Measurements from ENCODE around the gene TRIM64.
"Not testable (repeated sequence)": the region's sequence is repeated elsewhere in the genome, so short reads cannot be mapped to it uniquely, and the experiment has no call there.

TRIM64 gene, protein sequence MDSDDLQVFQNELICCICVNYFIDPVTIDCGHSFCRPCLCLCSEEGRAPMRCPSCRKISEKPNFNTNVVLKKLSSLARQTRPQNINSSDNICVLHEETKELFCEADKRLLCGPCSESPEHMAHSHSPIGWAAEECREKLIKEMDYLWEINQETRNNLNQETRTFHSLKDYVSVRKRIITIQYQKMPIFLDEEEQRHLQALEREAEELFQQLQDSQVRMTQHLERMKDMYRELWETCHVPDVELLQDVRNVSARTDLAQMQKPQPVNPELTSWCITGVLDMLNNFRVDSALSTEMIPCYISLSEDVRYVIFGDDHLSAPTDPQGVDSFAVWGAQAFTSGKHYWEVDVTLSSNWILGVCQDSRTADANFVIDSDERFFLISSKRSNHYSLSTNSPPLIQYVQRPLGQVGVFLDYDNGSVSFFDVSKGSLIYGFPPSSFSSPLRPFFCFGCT

DNA sequence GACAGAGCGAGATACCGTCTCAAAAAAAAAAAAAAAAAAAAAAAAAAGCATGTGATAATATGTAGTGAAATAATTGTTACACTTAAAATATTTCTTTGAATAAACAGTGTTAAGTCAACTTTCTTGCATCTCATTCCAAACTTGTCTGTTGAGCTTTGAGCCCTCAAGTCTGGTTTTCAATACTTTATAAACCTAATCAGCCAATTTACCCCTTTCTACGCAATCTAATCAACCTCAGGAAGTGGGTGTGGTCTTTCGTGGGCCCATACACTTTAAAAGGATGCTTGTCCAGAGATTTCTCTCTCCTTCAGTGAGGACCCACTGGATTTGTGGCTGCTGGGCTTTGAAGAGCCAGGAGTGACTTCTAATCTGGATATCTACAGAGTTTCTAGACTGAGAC lies at the start of gene TRIM64:
Gene TRIM64 (plus strand): TSS at position 301 of the 400 bp plus-strand sequence. CDS start 2,467 bp downstream, outside the sequence.
- DNase-seq = not testable (repeated sequence)

DNA sequence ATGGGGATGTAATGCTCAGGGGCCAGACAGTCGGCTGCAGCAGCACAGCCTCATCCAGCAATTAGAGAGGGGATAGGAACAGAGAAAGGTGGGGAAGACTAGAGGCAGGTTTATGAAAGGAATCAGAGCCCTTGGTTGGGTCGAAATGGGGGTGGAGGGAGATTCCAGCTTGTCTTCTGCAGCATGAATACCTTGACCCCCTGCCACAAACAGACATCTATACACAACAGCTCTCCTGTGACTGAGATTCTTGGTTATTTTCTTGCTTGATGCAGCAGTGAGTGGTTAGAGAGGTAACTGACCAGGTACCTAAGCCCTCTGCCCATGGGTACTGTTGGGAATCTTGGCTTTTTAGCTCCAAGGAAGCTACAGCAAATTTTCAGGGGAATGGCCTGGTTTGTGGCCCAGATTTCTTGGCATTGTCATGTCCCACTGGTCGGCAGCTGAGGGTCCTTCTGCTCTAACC lies 43.6 kb upstream of the TRIM64 start, which contains the start of gene TRIM49D1:
Gene TRIM49D1 (minus strand): TSS at position 51 of the 466 bp plus-strand sequence. CDS start 4,535 bp downstream, outside the sequence.
- DNase-seq = no peak

DNA sequence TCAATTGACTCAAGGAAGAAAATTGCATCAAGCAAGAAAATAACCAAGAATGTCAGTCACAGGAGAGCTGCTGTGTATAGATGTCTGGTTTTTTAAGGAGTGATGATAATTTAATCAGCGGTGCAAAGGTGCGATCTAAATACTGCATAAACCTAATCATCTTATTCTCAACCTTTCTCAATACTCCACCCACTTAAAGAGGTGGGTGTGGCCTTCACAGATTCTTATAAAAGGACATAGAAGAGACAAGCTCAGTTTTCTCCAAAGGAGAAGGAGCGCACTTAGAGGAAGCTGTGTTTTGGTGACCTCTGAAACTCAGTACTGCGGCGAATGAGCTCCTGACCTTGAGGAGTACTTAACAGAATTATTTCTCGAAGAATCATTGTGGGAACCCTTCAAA lies 42.1 kb upstream of the TRIM64 start, which contains the start of gene TRIM49D2:
Gene TRIM49D2 (plus strand): TSS at position 301 of the 400 bp plus-strand sequence. CDS start 2,698 bp downstream, outside the sequence.
- not testable (repeated sequence) for DNase-seq

DNA sequence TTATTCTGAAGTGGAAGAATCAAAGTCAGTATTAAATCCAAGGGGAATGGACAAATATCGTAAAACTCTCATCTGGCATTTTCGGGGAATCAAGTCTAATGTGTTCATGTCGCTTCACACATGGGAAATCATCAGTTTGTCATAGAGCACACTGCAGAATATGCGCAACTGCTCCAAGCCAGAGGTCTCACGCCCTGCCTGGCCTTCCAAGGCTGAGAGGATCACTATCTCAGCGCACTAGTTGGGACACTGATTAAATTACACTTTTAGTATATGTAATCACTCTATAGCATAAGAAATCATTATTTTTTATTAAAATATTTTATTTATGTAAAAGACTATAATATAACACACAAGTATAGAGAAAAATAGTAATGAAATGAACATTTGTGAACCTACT lies 5.0 kb upstream of the TRIM64 start:
- not testable (repeated sequence) for DNase-seq

Data from CD4-positive, alpha-beta T cell treated with Interleukin-17A for 4 hours (primary cell).